OCI-LY3 (cell line): ENCODE measurements around the gene SHANK3.

ENCODE experiments used
- EZH2phosphoT487 ChIP-seq: fragments of 200-600 bp; shearing (Covaris generic); IDR thresholded peaks from 2 replicates; pipeline ENCODE4 v1.6.1; 2018; ENCODE audit warnings: antibody characterized with exemption, mixed run types, low read depth
- TF ChIP-seq, protein P1 (sequence below): fragments of 200-600, 300-600 bp; sonication (generic); IDR thresholded peaks from 2 replicates; pipeline ENCODE4 v1.5.1; 2014; ENCODE audit warnings: antibody characterized with exemption, low read length, low read depth

DNA sequence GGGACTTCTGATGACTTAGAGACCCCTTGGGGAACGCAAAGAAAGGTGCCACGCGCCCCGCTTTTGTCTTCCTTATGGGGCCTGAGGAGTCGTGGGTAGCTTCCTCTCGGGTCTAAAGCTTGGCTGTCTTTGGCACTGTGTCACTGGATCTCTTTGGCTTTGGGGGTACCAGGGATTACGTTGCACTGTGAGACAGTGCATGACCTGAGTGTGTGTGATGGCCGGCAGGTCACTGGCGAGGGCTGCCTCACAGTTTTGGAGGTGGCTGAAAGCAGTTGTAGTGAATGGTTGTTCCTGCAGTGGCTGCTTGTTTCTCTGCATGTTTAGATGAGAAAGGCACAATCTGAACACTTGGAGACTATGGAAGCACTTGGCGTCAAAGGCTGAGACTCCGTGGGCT, 38.9 kb upstream of the SHANK3 start:
- TF ChIP-seq, protein P1, sequence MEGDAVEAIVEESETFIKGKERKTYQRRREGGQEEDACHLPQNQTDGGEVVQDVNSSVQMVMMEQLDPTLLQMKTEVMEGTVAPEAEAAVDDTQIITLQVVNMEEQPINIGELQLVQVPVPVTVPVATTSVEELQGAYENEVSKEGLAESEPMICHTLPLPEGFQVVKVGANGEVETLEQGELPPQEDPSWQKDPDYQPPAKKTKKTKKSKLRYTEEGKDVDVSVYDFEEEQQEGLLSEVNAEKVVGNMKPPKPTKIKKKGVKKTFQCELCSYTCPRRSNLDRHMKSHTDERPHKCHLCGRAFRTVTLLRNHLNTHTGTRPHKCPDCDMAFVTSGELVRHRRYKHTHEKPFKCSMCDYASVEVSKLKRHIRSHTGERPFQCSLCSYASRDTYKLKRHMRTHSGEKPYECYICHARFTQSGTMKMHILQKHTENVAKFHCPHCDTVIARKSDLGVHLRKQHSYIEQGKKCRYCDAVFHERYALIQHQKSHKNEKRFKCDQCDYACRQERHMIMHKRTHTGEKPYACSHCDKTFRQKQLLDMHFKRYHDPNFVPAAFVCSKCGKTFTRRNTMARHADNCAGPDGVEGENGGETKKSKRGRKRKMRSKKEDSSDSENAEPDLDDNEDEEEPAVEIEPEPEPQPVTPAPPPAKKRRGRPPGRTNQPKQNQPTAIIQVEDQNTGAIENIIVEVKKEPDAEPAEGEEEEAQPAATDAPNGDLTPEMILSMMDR = no peak
- TF ChIP-seq EZH2phosphoT487 = no peak
